Measurements from ENCODE around the gene NFIB.

Gene NFIB

GRCh38 chr9:14209399-14210345 is 104.3 kb downstream of the NFIB start:
- no peak for DNase-seq

- no peak for DNase-seq
Measured at GRCh38 chr9:14207352-14207995, 106.5 kb downstream of the NFIB start.

GRCh38 chr9:14205463-14205862 is 108.5 kb downstream of the NFIB start:
- DNase-seq, result no peak

GRCh38 chr9:14203356-14204056 is 110.4 kb downstream of the NFIB start:
- no peak for DNase-seq

GRCh38 chr9:14198841-14199455 is 115.0 kb downstream of the NFIB start:
- DNase-seq, result no peak

- DNase-seq, result no peak
Measured at GRCh38 chr9:14198047-14198840, 115.7 kb downstream of the NFIB start.

GRCh38 chr9:14197325-14197858 is 116.5 kb downstream of the NFIB start:
- DNase-seq, result no peak

GRCh38 chr9:14193328-14193990 is 120.5 kb downstream of the NFIB start:
- no peak for DNase-seq

- DNase-seq, result no peak
Measured at GRCh38 chr9:14192556-14192955, 121.4 kb downstream of the NFIB start.

GRCh38 chr9:14191512-14191911 is 122.4 kb downstream of the NFIB start:
- DNase-seq, result no peak

- no peak for DNase-seq
Measured at GRCh38 chr9:14190240-14190639, 123.7 kb downstream of the NFIB start.

GRCh38 chr9:14189578-14189977 is 124.4 kb downstream of the NFIB start:
- no peak for DNase-seq

GRCh38 chr9:14189146-14189545 is 124.8 kb downstream of the NFIB start:
- DNase-seq, result no peak

GRCh38 chr9:14188538-14188937 is 125.4 kb downstream of the NFIB start:
- DNase-seq, result no peak

GRCh38 chr9:14188011-14188410 is 125.9 kb downstream of the NFIB start:
- DNase-seq, result no peak

GRCh38 chr9:14186096-14186495 is 127.8 kb downstream of the NFIB start:
- no peak for DNase-seq

- DNase-seq, result no peak
Measured at GRCh38 chr9:14185016-14185415, 128.9 kb downstream of the NFIB start.

- no peak for DNase-seq
Measured at GRCh38 chr9:14183001-14183400, 130.9 kb downstream of the NFIB start.

GRCh38 chr9:14180960-14181537 is 132.9 kb downstream of the NFIB start:
- no peak for DNase-seq

- DNase-seq, result no peak
Measured at GRCh38 chr9:14180093-14180959, 133.6 kb downstream of the NFIB start.

All from CD4-positive, alpha-beta T cell treated with Interleukin-15 for 1 hour (primary cell).